AG04449 (cell line): ENCODE results near the gene DGUOK.

Source experiments
- CTCF ChIA-PET: fragments of 350-600 bp; formaldehyde crosslinking; extraction: SDS; loops from one replicate; lab custom pipeline; 2021; ENCODE audit warnings: antibody characterized with exemption; lab: Yijun Ruan, JAX
- POLR2A ChIA-PET: fragments of 400-600, 350-600 bp; formaldehyde crosslinking; extraction: SDS; loops from one replicate; lab custom pipeline; 2020; ENCODE audit warnings: antibody characterized with exemption, inconsistent platforms; lab: Yijun Ruan, JAX
- DNase-seq: peaks from one replicate; pipeline ENCODE4 v3.0.0-alpha.2; 2010; ENCODE audit warnings: low read depth, low spot score
- H3K4me3 ChIP-seq: 2 replicates; pipeline ENCODE4 v1.5.1; 2011; ENCODE audit warnings: low read depth, mild to moderate bottlenecking, control low read depth, low read length
- TF ChIP-seq, protein P1 (sequence below): IDR thresholded peaks from one replicate; pipeline ENCODE4 v1.5.1; 2011; ENCODE audit warnings: mild to moderate bottlenecking, moderate library complexity, low read length, control low read depth, inconsistent platforms; ENCODE audit not compliant: insufficient read depth; ENCODE audit errors: missing control alignments

The DGUOK gene

DNA sequence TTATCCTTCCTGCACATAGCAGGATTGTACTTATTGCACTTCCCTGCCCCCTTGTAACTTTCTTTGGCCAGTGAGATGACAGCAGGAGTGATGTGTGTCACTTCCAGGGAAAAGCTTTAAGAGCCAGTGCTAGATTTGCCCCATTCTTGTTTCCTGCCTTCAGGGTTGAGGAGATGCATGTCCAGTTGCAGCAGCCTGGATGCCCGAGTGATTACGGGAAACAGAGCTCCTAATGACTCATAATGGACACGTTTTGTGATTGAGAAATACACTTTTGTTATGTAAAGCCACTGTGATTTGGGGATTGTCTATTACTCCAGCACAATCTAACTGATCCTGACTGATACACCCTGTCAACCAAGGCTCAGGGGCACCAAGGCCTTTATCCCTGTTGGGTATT is 53.0 kb downstream of the DGUOK start:
- CTCF ChIA-PET, result interaction anchor here (1.6 kb wide), 1 partner anchor 11 kb away, joined by 4 read pairs; no protein-coding TSS in a partner anchor
- POLR2A ChIA-PET, result no interaction called here
- DNase-seq, result peak; percentile 40
- TF ChIP-seq, protein P1, sequence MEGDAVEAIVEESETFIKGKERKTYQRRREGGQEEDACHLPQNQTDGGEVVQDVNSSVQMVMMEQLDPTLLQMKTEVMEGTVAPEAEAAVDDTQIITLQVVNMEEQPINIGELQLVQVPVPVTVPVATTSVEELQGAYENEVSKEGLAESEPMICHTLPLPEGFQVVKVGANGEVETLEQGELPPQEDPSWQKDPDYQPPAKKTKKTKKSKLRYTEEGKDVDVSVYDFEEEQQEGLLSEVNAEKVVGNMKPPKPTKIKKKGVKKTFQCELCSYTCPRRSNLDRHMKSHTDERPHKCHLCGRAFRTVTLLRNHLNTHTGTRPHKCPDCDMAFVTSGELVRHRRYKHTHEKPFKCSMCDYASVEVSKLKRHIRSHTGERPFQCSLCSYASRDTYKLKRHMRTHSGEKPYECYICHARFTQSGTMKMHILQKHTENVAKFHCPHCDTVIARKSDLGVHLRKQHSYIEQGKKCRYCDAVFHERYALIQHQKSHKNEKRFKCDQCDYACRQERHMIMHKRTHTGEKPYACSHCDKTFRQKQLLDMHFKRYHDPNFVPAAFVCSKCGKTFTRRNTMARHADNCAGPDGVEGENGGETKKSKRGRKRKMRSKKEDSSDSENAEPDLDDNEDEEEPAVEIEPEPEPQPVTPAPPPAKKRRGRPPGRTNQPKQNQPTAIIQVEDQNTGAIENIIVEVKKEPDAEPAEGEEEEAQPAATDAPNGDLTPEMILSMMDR, result no peak
- no peak overlapping the region for H3K4me3 ChIP-seq

DNA sequence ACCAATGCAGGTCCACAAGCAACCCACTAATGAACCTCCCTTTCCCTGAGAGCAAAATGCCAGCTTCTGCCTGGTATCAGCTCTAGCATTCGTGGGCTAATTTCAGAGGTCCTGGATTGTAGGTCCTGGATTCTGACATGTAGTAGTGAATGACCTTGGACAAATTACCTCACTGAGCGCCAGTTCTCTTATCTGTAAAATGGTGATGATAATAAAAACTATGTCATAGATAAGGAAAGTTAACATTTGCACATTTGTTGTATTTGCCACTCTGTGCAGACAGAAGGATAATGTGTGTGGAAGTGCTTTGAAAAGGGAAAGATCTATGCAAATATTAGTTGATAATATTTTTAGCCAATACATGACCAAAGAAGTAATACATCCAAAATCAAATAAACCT is 53.9 kb downstream of the DGUOK start:
- CTCF ChIA-PET, result no interaction called here
- POLR2A ChIA-PET, result no interaction called here

DNA sequence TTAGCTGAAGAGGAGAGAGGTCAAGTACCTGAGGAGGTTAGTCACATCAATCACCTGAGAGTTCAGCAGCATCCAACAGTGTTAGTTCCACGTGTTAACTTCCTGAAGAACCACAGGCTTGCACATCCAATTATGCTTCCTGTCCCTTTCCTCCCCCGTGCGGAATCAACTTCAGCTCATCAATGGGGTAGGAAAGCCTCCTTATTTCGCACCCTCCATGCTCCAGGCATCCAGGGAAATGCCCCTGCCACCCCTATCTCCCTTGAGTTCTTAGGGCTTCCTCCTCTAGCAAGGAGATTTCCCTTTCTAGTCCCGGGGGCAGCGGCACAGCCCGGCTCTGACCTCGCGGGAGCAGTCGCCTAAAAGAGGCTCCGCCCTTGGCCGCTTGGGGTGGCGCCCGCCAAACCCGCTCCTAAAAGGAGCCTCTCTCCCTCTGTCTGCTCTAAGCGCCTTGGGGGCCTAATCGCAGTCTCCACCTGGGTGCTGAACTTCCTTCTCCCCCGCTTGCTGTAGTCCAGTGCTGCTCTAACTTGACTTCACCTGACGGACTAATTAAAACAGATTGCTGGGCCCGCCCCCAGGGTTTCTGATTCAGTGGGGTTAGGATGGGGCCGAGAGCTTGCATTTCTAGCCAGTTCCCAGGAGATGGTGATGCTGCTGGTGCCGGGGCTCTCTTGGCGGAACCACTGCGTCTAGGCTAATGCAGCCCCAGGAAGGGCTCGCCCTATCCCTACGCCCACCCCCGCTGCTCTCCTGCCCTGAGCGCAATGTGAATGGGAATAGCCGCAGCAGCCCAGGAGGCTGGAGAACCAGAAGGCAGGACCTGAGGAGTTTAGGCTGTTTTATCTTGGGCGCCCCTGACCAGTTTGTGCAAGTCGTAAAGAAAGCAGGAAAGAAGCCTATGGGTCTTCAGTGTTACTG is 54.7 kb downstream of the DGUOK start:
- peak overlapping the region; percentile 39 for H3K4me3 ChIP-seq
- ChIA-PET CTCF (interaction anchor here (0.6 kb wide), 1 partner anchor 17 kb away, joined by 3 read pairs; no protein-coding TSS in a partner anchor), POLR2A (no interaction called here)
- DNase-seq, result no peak
- TF ChIP-seq, protein P1, result no peak

More for the DNA sequence above, 53.9 kb downstream of the DGUOK start:
- TF ChIP-seq, protein P1, result no peak
- DNase-seq, result no peak
- no peak overlapping the region for H3K4me3 ChIP-seq

DNA sequence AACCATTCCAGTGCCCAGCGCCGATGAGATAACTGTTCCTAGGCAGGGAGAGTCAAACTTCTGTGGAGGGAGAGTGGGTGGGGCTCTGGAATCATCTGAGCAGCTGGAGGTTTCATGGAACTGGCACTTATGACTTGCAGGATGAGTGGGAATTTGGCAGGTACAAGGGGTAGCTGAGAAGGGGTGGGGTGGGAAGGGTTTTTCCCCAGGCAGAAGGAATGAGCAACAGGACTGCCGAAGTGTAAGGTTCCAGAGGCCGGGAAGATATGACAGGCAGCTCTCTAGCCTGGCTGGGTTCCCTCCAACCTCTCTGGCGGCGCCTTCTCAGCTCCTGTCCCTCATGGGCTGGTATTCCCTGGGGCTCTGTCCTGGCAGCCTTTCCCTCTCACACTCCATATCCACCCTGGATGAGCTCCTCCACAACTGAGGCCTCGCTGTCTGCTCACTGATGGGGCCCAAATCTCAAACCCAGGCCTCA is 55.5 kb downstream of the DGUOK start:
- TF ChIP-seq, protein P1, result no peak
- CTCF ChIA-PET, result interaction anchor here (0.6 kb wide), 1 partner anchor 18 kb away, joined by 3 read pairs; no protein-coding TSS in a partner anchor
- POLR2A ChIA-PET, result no interaction called here
- DNase-seq, result no peak
- no peak overlapping the region for H3K4me3 ChIP-seq

DNA sequence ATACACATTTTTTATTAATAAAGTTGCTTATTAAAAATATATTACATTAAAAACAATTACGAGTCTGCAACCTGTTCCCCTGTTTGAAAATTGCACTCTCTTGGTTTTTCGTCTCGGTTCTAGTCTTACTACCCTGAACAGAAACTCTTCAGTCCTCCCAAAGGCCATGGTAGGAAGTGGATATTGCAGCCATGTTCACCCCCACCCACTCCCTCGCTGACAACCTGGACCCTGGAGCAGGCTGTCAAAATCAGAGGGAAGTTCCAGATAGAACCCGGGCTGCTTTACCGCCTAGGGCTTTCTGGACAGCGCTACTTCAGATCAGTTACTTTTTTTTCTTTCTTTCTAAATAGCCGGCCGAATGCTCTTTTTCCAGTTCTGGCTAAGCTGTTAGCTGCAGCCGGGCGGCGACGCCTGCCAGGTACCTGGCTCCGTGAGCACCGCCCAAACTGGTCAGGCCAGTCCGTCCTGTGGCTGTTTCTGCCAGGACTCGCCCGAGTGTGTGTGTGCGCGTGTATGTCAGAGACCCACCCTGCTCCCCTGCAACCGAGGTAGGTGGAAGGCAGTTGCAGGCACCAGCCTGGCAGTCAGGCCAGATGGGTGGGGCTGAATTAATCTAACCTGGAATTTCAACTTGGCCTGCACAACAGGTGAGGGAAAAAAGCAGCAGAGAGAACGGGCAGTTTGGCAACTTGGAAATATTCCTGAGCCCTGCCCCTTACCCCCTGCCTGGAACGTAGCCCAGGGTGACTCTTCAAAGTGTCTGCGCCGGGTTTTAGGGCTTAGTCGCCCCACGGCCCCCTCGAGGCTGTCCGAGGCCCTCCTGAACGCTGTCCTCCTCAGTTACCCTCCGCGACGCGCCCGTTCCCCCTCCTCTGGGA is 56.9 kb downstream of the DGUOK start:
- H3K4me3 ChIP-seq, result peak overlapping the region; percentile 58; the same call in 1 of the 2 replicates
- ChIA-PET POLR2A (no interaction called here), CTCF (no interaction called here)
- DNase-seq, result no peak
- TF ChIP-seq, protein P1, result no peak
